ENCODE measurements around the gene GPR162.

The GPR162 gene

GRCh38 chr12:6795088-6795487 is 26.5 kb upstream of the GPR162 start:
- TF ChIP-seq USF1 (IDR thresholded peaks at IDR 0.05) (no peak), ZBTB7A (IDR thresholded peaks at IDR 0.05; ENCODE audit: low read depth) (no peak), CREB1 (IDR thresholded peaks at IDR 0.05; ENCODE audit: low read depth) (no peak), REST (IDR thresholded peaks at IDR 0.05; ENCODE audit: low read depth) (no peak), EGR1 (IDR thresholded peaks at IDR 0.05) (no peak), TEAD4 (IDR thresholded peaks at IDR 0.05) (no peak), YY1 (IDR thresholded peaks at IDR 0.05; ENCODE audit: low read depth) (no peak), RAD21 (IDR thresholded peaks at IDR 0.05; ENCODE audit: low read depth) (no peak), TCF12 (IDR thresholded peaks at IDR 0.05; ENCODE audit: low read depth) (no peak), EP300 (IDR thresholded peaks at IDR 0.05; ENCODE audit: borderline replicate concordance) (no peak), MAX (IDR thresholded peaks at IDR 0.05) (no peak), NFIC (IDR thresholded peaks at IDR 0.05) (no peak), TAF1 (IDR thresholded peaks at IDR 0.05; ENCODE audit: low read depth) (no peak), FOXM1 (IDR thresholded peaks at IDR 0.05; ENCODE audit: borderline replicate concordance, low read depth) (no peak), CEBPB (IDR thresholded peaks at IDR 0.05) (no peak)

- no peak for TF ChIP-seq TAF1 (IDR thresholded peaks at IDR 0.05; ENCODE audit: low read depth)
- no peak for TF ChIP-seq FOXM1 (IDR thresholded peaks at IDR 0.05; ENCODE audit: borderline replicate concordance, low read depth)
- no peak for TF ChIP-seq ZBTB7A (IDR thresholded peaks at IDR 0.05; ENCODE audit: low read depth)
Observed at GRCh38 chr12:6796576-6796975, 25.0 kb upstream of the GPR162 start.

- TF ChIP-seq EGR1 (IDR thresholded peaks at IDR 0.05) (no peak), ZBTB7A (IDR thresholded peaks at IDR 0.05; ENCODE audit: low read depth) (no peak)
Observed at GRCh38 chr12:6799147-6799546, 22.5 kb upstream of the GPR162 start.

GRCh38 chr12:6807170-6807569 is 14.5 kb upstream of the GPR162 start:
- TF ChIP-seq CEBPB (IDR thresholded peaks at IDR 0.05) (no peak), TAF1 (IDR thresholded peaks at IDR 0.05; ENCODE audit: low read depth) (no peak), EP300 (IDR thresholded peaks at IDR 0.05; ENCODE audit: borderline replicate concordance) (no peak), YY1 (IDR thresholded peaks at IDR 0.05; ENCODE audit: low read depth) (no peak), EGR1 (IDR thresholded peaks at IDR 0.05) (no peak), CREB1 (IDR thresholded peaks at IDR 0.05; ENCODE audit: low read depth) (no peak), FOXM1 (IDR thresholded peaks at IDR 0.05; ENCODE audit: borderline replicate concordance, low read depth) (no peak), RAD21 (IDR thresholded peaks at IDR 0.05; ENCODE audit: low read depth) (no peak)

GRCh38 chr12:6809056-6809455 is 12.6 kb upstream of the GPR162 start:
- TF ChIP-seq TAF1 (IDR thresholded peaks at IDR 0.05; ENCODE audit: low read depth) (no peak), TCF12 (IDR thresholded peaks at IDR 0.05; ENCODE audit: low read depth) (no peak), CEBPB (IDR thresholded peaks at IDR 0.05) (0 out of 2 replicates have a peak, but pooled peaks have one; percentile 6), MAX (IDR thresholded peaks at IDR 0.05) (no peak)

GRCh38 chr12:6810758-6811157 is 10.9 kb upstream of the GPR162 start:
- no peak for TF ChIP-seq TEAD4 (IDR thresholded peaks at IDR 0.05)
- no peak for TF ChIP-seq YY1 (IDR thresholded peaks at IDR 0.05; ENCODE audit: low read depth)
- TF ChIP-seq EGR1 (IDR thresholded peaks at IDR 0.05), result no peak
- no peak for TF ChIP-seq TAF1 (IDR thresholded peaks at IDR 0.05; ENCODE audit: low read depth)
- TF ChIP-seq EP300 (IDR thresholded peaks at IDR 0.05; ENCODE audit: borderline replicate concordance), result no peak
- no peak for TF ChIP-seq TCF12 (IDR thresholded peaks at IDR 0.05; ENCODE audit: low read depth)

GRCh38 chr12:6813363-6813762 is 8.3 kb upstream of the GPR162 start:
- TF ChIP-seq ZBTB7A (IDR thresholded peaks at IDR 0.05; ENCODE audit: low read depth) (no peak), TAF1 (IDR thresholded peaks at IDR 0.05; ENCODE audit: low read depth) (no peak), REST (IDR thresholded peaks at IDR 0.05; ENCODE audit: low read depth) (no peak), CREB1 (IDR thresholded peaks at IDR 0.05; ENCODE audit: low read depth) (no peak), FOXM1 (IDR thresholded peaks at IDR 0.05; ENCODE audit: borderline replicate concordance, low read depth) (no peak), NFIC (IDR thresholded peaks at IDR 0.05) (no peak)
